A549 (cell line): ENCODE data around the gene RAP1GAP2. TPM values are rescaled to one million over a fixed set of nuclear protein-coding genes. Genes with fewer than 3 reads are reported as not detected.

Source experiments
- ATAC-seq, 2 experiments: fragments of 200-7000 bp in 1 of 2; fragments of >200 bp in 1 of 2; cut with Nextera tagmentation in 1 of 2; cut with Tn5 transposase in 1 of 2; 3 replicates each; pipeline versions ENCODE4 v1.8.0 to v1.9.1; 2018 to 2020; ENCODE audit warnings: mild to moderate bottlenecking in 1 of 2, moderate library complexity in 1 of 2
- CTCF ChIA-PET: fragments of 300-600 bp; sonication (Branson Sonifier 250); formaldehyde crosslinking; extraction: SDS; loops from one replicate; lab custom pipeline; 2021; ENCODE audit warnings: antibody characterized with exemption, inconsistent platforms; lab: Yijun Ruan, JAX
- POLR2A ChIA-PET: fragments of 350-600 bp; formaldehyde crosslinking; extraction: SDS; loops from one replicate; lab custom pipeline; 2021; ENCODE audit warnings: antibody characterized with exemption, inconsistent platforms; lab: Yijun Ruan, JAX
- DNase-seq, 2 experiments: peaks; one replicate each; pipeline versions ENCODE4 v3.0.0 to v3.0.0-alpha.2; 2011 to 2016; ENCODE audit warnings: low read depth in 1 of 2, low spot score in 1 of 2
- FAIRE-seq: peaks from 2 replicates; lab custom pipeline; 2011; peaks lifted over from hg19 to GRCh38; lab: Jason Lieb, UNC
- H3K27ac ChIP-seq, 2 experiments: fragments of >200 bp; sonication (Bioruptor Twin); formaldehyde crosslinking; 3 replicates each; pipeline ENCODE4 v1.5.1; 2016 to 2017
- H3K4me1 ChIP-seq: fragments of >200 bp; sonication (Bioruptor Twin); formaldehyde crosslinking; 3 replicates; pipeline ENCODE4 v1.6.1; 2016
- H3K4me2 ChIP-seq: fragments of >200 bp; sonication (Bioruptor Twin); formaldehyde crosslinking; 3 replicates; pipeline ENCODE4 v1.6.1; 2016
- H3K4me3 ChIP-seq: fragments of >200 bp; sonication (Bioruptor Twin); formaldehyde crosslinking; 3 replicates; pipeline ENCODE4 v1.5.1; 2016
- H3K9me3 ChIP-seq: fragments of >200 bp; sonication (Bioruptor Twin); formaldehyde crosslinking; 3 replicates; pipeline ENCODE4 v1.6.1; 2016
- BHLHE40 ChIP-seq: IDR thresholded peaks from 2 replicates; pipeline ENCODE4 v1.6.1; 2012; ENCODE audit warnings: low read depth, low read length, inconsistent platforms
- CBX8 ChIP-seq: fragments of 200-600 bp; sonication (generic); IDR thresholded peaks from 2 replicates; pipeline ENCODE4 v1.6.1; 2016
- CEBPB ChIP-seq, 2 experiments: fragments of >200 bp in 1 of 2; sonication (Bioruptor Twin) in 1 of 2; formaldehyde crosslinking in 1 of 2; IDR thresholded peaks; 2 replicates each; pipeline ENCODE4 v1.6.1; 2012 to 2016
- CHD4 ChIP-seq: fragments of 200-600 bp; sonication (generic); IDR thresholded peaks from 2 replicates; pipeline ENCODE4 v1.6.1; 2016; ENCODE audit warnings: antibody characterized with exemption, mild to moderate bottlenecking, borderline replicate concordance
- ELK1 ChIP-seq: fragments of 150-350 bp; IDR thresholded peaks from 2 replicates; pipeline ENCODE4 v1.6.1; 2014; ENCODE audit warnings: low read depth, mild to moderate bottlenecking, low read length
- EP300 ChIP-seq, 2 experiments: fragments of >200 bp; sonication (Bioruptor Twin); formaldehyde crosslinking; IDR thresholded peaks; 2 replicates in 1 of 2; 3 replicates in 1 of 2; pipeline ENCODE4 v1.6.1; 2016 to 2017
- ESRRA ChIP-seq: fragments of 150-350 bp; IDR thresholded peaks from 2 replicates; pipeline ENCODE4 v1.6.1; 2014; ENCODE audit warnings: mild to moderate bottlenecking, low read length, borderline replicate concordance
- GATA3 ChIP-seq: IDR thresholded peaks from 2 replicates; pipeline ENCODE4 v1.6.1; 2012; ENCODE audit warnings: borderline replicate concordance
- HDAC2 ChIP-seq: fragments of 200-600 bp; sonication (generic); IDR thresholded peaks from 2 replicates; pipeline ENCODE4 v1.6.1; 2016
- HEYL ChIP-seq: fragments of 250-450 bp; sonication (Bioruptor Pico); IDR thresholded peaks from 2 replicates; pipeline ENCODE4 v1.8.0; 2021; ENCODE audit warnings: mild to moderate bottlenecking, moderate library complexity
- HOXA7 ChIP-seq: fragments of 250-450 bp; sonication (Bioruptor Pico); IDR thresholded peaks from 2 replicates; pipeline ENCODE4 v1.5.0; 2020; ENCODE audit warnings: mild to moderate bottlenecking, moderate library complexity
- HOXB13 ChIP-seq: fragments of 250-450 bp; sonication (Bioruptor Pico); IDR thresholded peaks from 2 replicates; pipeline ENCODE4 v1.5.0; 2020; ENCODE audit warnings: low read depth, mild to moderate bottlenecking, moderate library complexity
- HOXB5 ChIP-seq: fragments of 250-450 bp; sonication (Bioruptor Pico); IDR thresholded peaks from 2 replicates; pipeline ENCODE4 v1.5.0; 2020; ENCODE audit warnings: mild to moderate bottlenecking, moderate library complexity
- JUNB ChIP-seq: fragments of >200 bp; sonication (Bioruptor Twin); formaldehyde crosslinking; IDR thresholded peaks from 2 replicates; pipeline ENCODE4 v1.6.1; 2016
- KDM5A ChIP-seq: fragments of 200-600 bp; sonication (generic); IDR thresholded peaks from 2 replicates; pipeline ENCODE4 v1.6.1; 2016; ENCODE audit warnings: antibody characterized with exemption, mild to moderate bottlenecking
- NFE2L2 ChIP-seq: fragments of 150-350 bp; conservative IDR thresholded peaks from 2 replicates; pipeline ENCODE4 v1.6.1; 2014; ENCODE audit warnings: low read length
- POLR2A ChIP-seq: IDR thresholded peaks from 2 replicates; pipeline ENCODE4 v1.6.1; 2012; ENCODE audit warnings: mild to moderate bottlenecking, low read length
- RNF2 ChIP-seq: fragments of 200-600 bp; sonication (generic); IDR thresholded peaks from 2 replicates; pipeline ENCODE4 v1.6.1; 2016; ENCODE audit warnings: low read depth, mild to moderate bottlenecking, antibody characterized with exemption, moderate library complexity, borderline replicate concordance
- SMC3 ChIP-seq: fragments of >200 bp; sonication (Bioruptor Twin); formaldehyde crosslinking; IDR thresholded peaks from 3 replicates; pipeline ENCODE4 v1.6.1; 2018; ENCODE audit warnings: inconsistent platforms
- TFCP2L1 ChIP-seq: fragments of 250-450 bp; sonication (Bioruptor Pico); IDR thresholded peaks from 2 replicates; pipeline ENCODE4 v1.5.0; 2021; ENCODE audit warnings: mild to moderate bottlenecking
- TP53 ChIP-seq: fragments of 250-450 bp; sonication (Bioruptor Pico); IDR thresholded peaks from 2 replicates; pipeline ENCODE4 v1.5.0; 2021; ENCODE audit warnings: mild to moderate bottlenecking, moderate library complexity
- ZC3H11A ChIP-seq: fragments of 450-650 bp; IDR thresholded peaks from 2 replicates; pipeline ENCODE4 v1.6.1; 2014; ENCODE audit warnings: antibody characterized with exemption, mild to moderate bottlenecking
- WGBS: methylation state at CpG from one replicate; pipeline ENCODE4 v1.1.6; 2017; ENCODE audit errors: missing lambda C conversion rate; 5-methylcytosine and 5-hydroxymethylcytosine counted together
- polyA plus RNA-seq, 4 experiments: library from polyadenylated mRNA; depleted of rRNA in 3 of 4; stranded (reverse); fragments of >200 nt; fragmentation: RNase III in 1 of 4; extraction: RNeasy Plus Mini Kit Qiagen cat#74134 plus additional on column Dnase treatment in 1 of 4; gene quantifications; 2 replicates in 3 of 4; 3 replicates in 1 of 4; pipeline ENCODE4 v1.2.3, GENCODE V29; 2011 to 2017
- TF ChIP-seq, protein P1 (sequence below): fragments of 250-450 bp; sonication (Bioruptor Pico); IDR thresholded peaks from 2 replicates; pipeline ENCODE4 v1.5.0; 2020; ENCODE audit warnings: low read depth, mild to moderate bottlenecking, moderate library complexity
- TF ChIP-seq, protein P2 (sequence below): IDR thresholded peaks from 2 replicates; pipeline ENCODE4 v1.6.1; 2012; ENCODE audit warnings: low read depth, borderline replicate concordance
- TF ChIP-seq, protein P3 (sequence below): fragments of >200 bp; sonication (Bioruptor Twin); formaldehyde crosslinking; IDR thresholded peaks from 3 replicates; pipeline ENCODE4 v1.6.1; 2016
- TF ChIP-seq, protein P4 (sequence below): fragments of 200-600 bp; sonication (generic); IDR thresholded peaks from 2 replicates; pipeline ENCODE4 v1.6.1; 2016; ENCODE audit warnings: antibody characterized with exemption, mild to moderate bottlenecking, moderate library complexity

Gene RAP1GAP2
- polyA plus RNA-seq, 2 of the 4 experiments (the other 2 are of a cell fraction), result 8.3 to 20.8 TPM

GRCh38 chr17:2758870-2759269, 37.4 kb upstream of the RAP1GAP2 start:
- ATAC-seq (no peak), DNase-seq (no peak), FAIRE-seq (no peak)
- peaks cover 11% of the 10 kb centered on the region; the same call in 2 of the 3 replicates for H3K4me1 ChIP-seq
- ChIA-PET CTCF (interaction anchor here (0.6 to 1.8 kb wide), 6 partner anchors 9 to 90 kb away, joined by 3 to 11 read pairs (median 3); partner anchors contain the start of gene CCDC92B), POLR2A (no interaction called here)
- H3K27ac ChIP-seq, result no peak overlapping the region
- H3K9me3 ChIP-seq, result no peaks in the 10 kb centered on the region
- H3K4me3 ChIP-seq, result no peak overlapping the region
- WGBS, result 38% methylated on average over 4 of the region's 4 CpGs
- TF ChIP-seq, protein P1, sequence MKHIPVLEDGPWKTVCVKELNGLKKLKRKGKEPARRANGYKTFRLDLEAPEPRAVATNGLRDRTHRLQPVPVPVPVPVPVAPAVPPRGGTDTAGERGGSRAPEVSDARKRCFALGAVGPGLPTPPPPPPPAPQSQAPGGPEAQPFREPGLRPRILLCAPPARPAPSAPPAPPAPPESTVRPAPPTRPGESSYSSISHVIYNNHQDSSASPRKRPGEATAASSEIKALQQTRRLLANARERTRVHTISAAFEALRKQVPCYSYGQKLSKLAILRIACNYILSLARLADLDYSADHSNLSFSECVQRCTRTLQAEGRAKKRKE (CRISPR knock-in tag), result no peak
- TF ChIP-seq HOXB5 (CRISPR knock-in tag) (no peak), KDM5A (no peak), ZC3H11A (no peak), JUNB (no peak), GATA3 (no peak), ESRRA (no peak), ELK1 (no peak), SMC3 (no peak), CBX8 (no peak), TFCP2L1 (CRISPR knock-in tag) (no peak), TP53 (no peak), HOXA7 (CRISPR knock-in tag) (no peak), HDAC2 (no peak), NFE2L2 (no peak)
- TF ChIP-seq, protein P2, sequence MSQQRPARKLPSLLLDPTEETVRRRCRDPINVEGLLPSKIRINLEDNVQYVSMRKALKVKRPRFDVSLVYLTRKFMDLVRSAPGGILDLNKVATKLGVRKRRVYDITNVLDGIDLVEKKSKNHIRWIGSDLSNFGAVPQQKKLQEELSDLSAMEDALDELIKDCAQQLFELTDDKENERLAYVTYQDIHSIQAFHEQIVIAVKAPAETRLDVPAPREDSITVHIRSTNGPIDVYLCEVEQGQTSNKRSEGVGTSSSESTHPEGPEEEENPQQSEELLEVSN, result no peak
- TF ChIP-seq, protein P3, sequence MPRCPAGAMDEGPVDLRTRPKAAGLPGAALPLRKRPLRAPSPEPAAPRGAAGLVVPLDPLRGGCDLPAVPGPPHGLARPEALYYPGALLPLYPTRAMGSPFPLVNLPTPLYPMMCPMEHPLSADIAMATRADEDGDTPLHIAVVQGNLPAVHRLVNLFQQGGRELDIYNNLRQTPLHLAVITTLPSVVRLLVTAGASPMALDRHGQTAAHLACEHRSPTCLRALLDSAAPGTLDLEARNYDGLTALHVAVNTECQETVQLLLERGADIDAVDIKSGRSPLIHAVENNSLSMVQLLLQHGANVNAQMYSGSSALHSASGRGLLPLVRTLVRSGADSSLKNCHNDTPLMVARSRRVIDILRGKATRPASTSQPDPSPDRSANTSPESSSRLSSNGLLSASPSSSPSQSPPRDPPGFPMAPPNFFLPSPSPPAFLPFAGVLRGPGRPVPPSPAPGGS, result no peak
- no peak overlapping the region for H3K4me2 ChIP-seq

GRCh38 chr17:2770129-2770528, 26.1 kb upstream of the RAP1GAP2 start:
- no peak overlapping the region for H3K4me2 ChIP-seq
- POLR2A ChIA-PET, result interaction anchor here (0.7 kb wide), 1 partner anchor 1354 kb away, joined by 5 read pairs; no protein-coding TSS in a partner anchor
- CTCF ChIA-PET, result interaction anchor here (0.7 to 1.5 kb wide), 5 partner anchors 11 to 767 kb away, joined by 3 to 5 read pairs (median 4); partner anchors contain the start of gene CCDC92B
- TF ChIP-seq RNF2 (no peak), HOXB13 (CRISPR knock-in tag) (no peak), HEYL (CRISPR knock-in tag) (no peak), CEBPB (IDR thresholded peaks at IDR 0.05) (no peak), POLR2A (no peak), KDM5A (no peak), TFCP2L1 (CRISPR knock-in tag) (no peak), CHD4 (no peak), BHLHE40 (no peak), ZC3H11A (no peak), EP300 (IDR thresholded peaks at IDR 0.05) (no peak)
- TF ChIP-seq, protein P4, sequence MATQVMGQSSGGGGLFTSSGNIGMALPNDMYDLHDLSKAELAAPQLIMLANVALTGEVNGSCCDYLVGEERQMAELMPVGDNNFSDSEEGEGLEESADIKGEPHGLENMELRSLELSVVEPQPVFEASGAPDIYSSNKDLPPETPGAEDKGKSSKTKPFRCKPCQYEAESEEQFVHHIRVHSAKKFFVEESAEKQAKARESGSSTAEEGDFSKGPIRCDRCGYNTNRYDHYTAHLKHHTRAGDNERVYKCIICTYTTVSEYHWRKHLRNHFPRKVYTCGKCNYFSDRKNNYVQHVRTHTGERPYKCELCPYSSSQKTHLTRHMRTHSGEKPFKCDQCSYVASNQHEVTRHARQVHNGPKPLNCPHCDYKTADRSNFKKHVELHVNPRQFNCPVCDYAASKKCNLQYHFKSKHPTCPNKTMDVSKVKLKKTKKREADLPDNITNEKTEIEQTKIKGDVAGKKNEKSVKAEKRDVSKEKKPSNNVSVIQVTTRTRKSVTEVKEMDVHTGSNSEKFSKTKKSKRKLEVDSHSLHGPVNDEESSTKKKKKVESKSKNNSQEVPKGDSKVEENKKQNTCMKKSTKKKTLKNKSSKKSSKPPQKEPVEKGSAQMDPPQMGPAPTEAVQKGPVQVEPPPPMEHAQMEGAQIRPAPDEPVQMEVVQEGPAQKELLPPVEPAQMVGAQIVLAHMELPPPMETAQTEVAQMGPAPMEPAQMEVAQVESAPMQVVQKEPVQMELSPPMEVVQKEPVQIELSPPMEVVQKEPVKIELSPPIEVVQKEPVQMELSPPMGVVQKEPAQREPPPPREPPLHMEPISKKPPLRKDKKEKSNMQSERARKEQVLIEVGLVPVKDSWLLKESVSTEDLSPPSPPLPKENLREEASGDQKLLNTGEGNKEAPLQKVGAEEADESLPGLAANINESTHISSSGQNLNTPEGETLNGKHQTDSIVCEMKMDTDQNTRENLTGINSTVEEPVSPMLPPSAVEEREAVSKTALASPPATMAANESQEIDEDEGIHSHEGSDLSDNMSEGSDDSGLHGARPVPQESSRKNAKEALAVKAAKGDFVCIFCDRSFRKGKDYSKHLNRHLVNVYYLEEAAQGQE, result no peak
- TF ChIP-seq, protein P1 (CRISPR knock-in tag), result no peak
- H3K9me3 ChIP-seq, result no peaks in the 10 kb centered on the region
- no peak overlapping the region for H3K4me3 ChIP-seq
- no peaks in the 10 kb centered on the region for H3K4me1 ChIP-seq
- H3K27ac ChIP-seq, result no peak overlapping the region
- DNase-seq (no peak), FAIRE-seq (no peak), ATAC-seq (peak in 1 of 2 experiments; percentile 16; a peak in 1 of 6 replicates)
- 77% methylated on average over 12 of the region's 12 CpGs for WGBS
